SK-N-SH (cell line): ENCODE measurements around the gene SLC2A8. TPM values are rescaled to one million over a fixed set of nuclear protein-coding genes. Genes with fewer than 3 reads are reported as not detected.

Experiments used
- CTCF ChIA-PET: fragments of 300-600, 350-600 bp; formaldehyde crosslinking; extraction: SDS; loops from one replicate; lab custom pipeline; 2021; lab: Yijun Ruan, JAX
- POLR2A ChIA-PET: fragments of 350-600 bp; sonication (Branson Sonifier 250); formaldehyde crosslinking; extraction: SDS; loops from one replicate; lab custom pipeline; 2020; ENCODE audit warnings: antibody characterized with exemption, inconsistent platforms; lab: Yijun Ruan, JAX
- DNase-seq: peaks from one replicate; pipeline ENCODE4 v3.0.0; 2012
- H2AFZ ChIP-seq: fragments of 200-600 bp; sonication (generic); 2 replicates; pipeline ENCODE4 v1.8.1; 2016; ENCODE audit warnings: antibody characterized with exemption, mild to moderate bottlenecking, low read depth
- H3F3A ChIP-seq: fragments of 200-600 bp; sonication (generic); replicated peaks from 2 replicates; pipeline ENCODE3; 2016; ENCODE audit warnings: antibody characterized with exemption, mild to moderate bottlenecking; ENCODE audit not compliant: insufficient read depth
- H3K27ac ChIP-seq, 2 experiments: fragments of 200-500 bp in 1 of 2; fragments of 200-600 bp in 1 of 2; sonication (Bioruptor generic) in 1 of 2; sonication (generic), shearing (Covaris generic) in 1 of 2; 2 replicates each; pipeline versions ENCODE4 v1.5.1 to v1.6.1; 2014 to 2016; ENCODE audit warnings: low read depth in 2 of 2, inconsistent platforms in 1 of 2, low read length in 1 of 2, mild to moderate bottlenecking in 1 of 2, mixed read lengths in 1 of 2
- H3K27me3 ChIP-seq: fragments of 200-600 bp; sonication (generic), shearing (Covaris generic); 2 replicates; pipeline ENCODE4 v1.6.1; 2016; ENCODE audit warnings: mixed run types; ENCODE audit not compliant: insufficient read depth
- H3K36me3 ChIP-seq, 2 experiments: fragments of 200-500 bp in 1 of 2; fragments of 200-600 bp in 1 of 2; sonication (Bioruptor generic) in 1 of 2; sonication (generic) in 1 of 2; replicated peaks in 1 of 2; 2 replicates each; pipeline versions ENCODE3 to v1.5.1; 2014 to 2016; ENCODE audit warnings: low read length in 1 of 2, mild to moderate bottlenecking in 1 of 2; ENCODE audit not compliant: insufficient read depth in 2 of 2, control insufficient read depth in 1 of 2
- H3K4me1 ChIP-seq, 2 experiments: fragments of 200-500 bp in 1 of 2; fragments of 200-600 bp in 1 of 2; sonication (Bioruptor generic) in 1 of 2; sonication (generic), shearing (Covaris generic) in 1 of 2; 2 replicates each; pipeline versions ENCODE4 v1.5.1 to v1.6.1; 2014 to 2016; ENCODE audit warnings: low read depth in 1 of 2, low read length in 1 of 2, mixed run types in 1 of 2; ENCODE audit not compliant: insufficient read depth in 2 of 2, control insufficient read depth in 1 of 2
- H3K4me2 ChIP-seq: fragments of 200-600 bp; sonication (generic), shearing (Covaris generic); 2 replicates; pipeline ENCODE4 v1.6.1; 2017; ENCODE audit warnings: mixed run types
- H3K4me3 ChIP-seq, 2 experiments: fragments of 200-500 bp in 1 of 2; fragments of 200-600 bp in 1 of 2; sonication (Bioruptor generic) in 1 of 2; sonication (generic), shearing (Covaris generic) in 1 of 2; 2 replicates each; pipeline versions ENCODE4 v1.5.1 to v1.8.1; 2014 to 2016; ENCODE audit warnings: low read depth in 2 of 2, inconsistent platforms in 1 of 2, low read length in 1 of 2, mild to moderate bottlenecking in 1 of 2, mixed read lengths in 1 of 2, moderate library complexity in 1 of 2
- H3K79me2 ChIP-seq: fragments of 200-600 bp; sonication (generic); 2 replicates; pipeline ENCODE4 v1.8.1; 2017; ENCODE audit warnings: mild to moderate bottlenecking; ENCODE audit not compliant: insufficient read depth
- H3K9ac ChIP-seq: fragments of 200-600 bp; sonication (generic); 2 replicates; pipeline ENCODE4 v1.6.1; 2017; ENCODE audit warnings: mixed run types
- H3K9me2 ChIP-seq: fragments of 200-600 bp; sonication (generic); 2 replicates; pipeline ENCODE4 v1.6.1; 2017; ENCODE audit warnings: mixed run types
- H3K9me3 ChIP-seq: fragments of 200-600 bp; sonication (generic); 2 replicates; pipeline ENCODE4 v1.6.1; 2017; ENCODE audit warnings: mixed run types, mild to moderate bottlenecking, moderate library complexity
- H4K20me1 ChIP-seq: fragments of 200-600 bp; sonication (generic); 2 replicates; pipeline ENCODE4 v1.6.1; 2017; ENCODE audit warnings: mild to moderate bottlenecking, mixed run types; ENCODE audit not compliant: insufficient read depth
- CHD2 ChIP-seq: fragments of 150-350 bp; IDR thresholded peaks from 2 replicates; pipeline ENCODE4 v1.6.1; 2018; ENCODE audit warnings: low read length; ENCODE audit not compliant: partially characterized antibody
- ELF1 ChIP-seq: IDR thresholded peaks from 2 replicates; pipeline ENCODE4 v1.4.0; 2012
- FOSL2 ChIP-seq: IDR thresholded peaks from 2 replicates; pipeline ENCODE4 v1.4.0; 2012; ENCODE audit warnings: low read depth, mild to moderate bottlenecking, moderate library complexity, borderline replicate concordance
- FOXM1 ChIP-seq: IDR thresholded peaks from 2 replicates; pipeline ENCODE4 v1.4.0; 2012; ENCODE audit warnings: low read depth, mild to moderate bottlenecking
- GATA2 ChIP-seq: sonication (generic); formaldehyde crosslinking; IDR thresholded peaks from 2 replicates; pipeline ENCODE4 v1.5.0; 2020; ENCODE audit warnings: mild to moderate bottlenecking, missing genetic modification reagents
- JUND ChIP-seq: IDR thresholded peaks from 2 replicates; pipeline ENCODE4 v1.4.0; 2012
- NFIC ChIP-seq: IDR thresholded peaks from 2 replicates; pipeline ENCODE4 v1.4.0; 2012; ENCODE audit warnings: borderline replicate concordance
- RFX5 ChIP-seq: IDR thresholded peaks from 2 replicates; pipeline ENCODE4 v1.6.1; 2012; ENCODE audit warnings: mild to moderate bottlenecking, improper control_type of control experiment, low read length
- RXRA ChIP-seq: IDR thresholded peaks from 2 replicates; pipeline ENCODE4 v1.4.0; 2012; ENCODE audit warnings: low read depth, mild to moderate bottlenecking, borderline replicate concordance
- SIN3A ChIP-seq: IDR thresholded peaks from 2 replicates; pipeline ENCODE4 v1.6.1; 2012; ENCODE audit warnings: low read depth, mild to moderate bottlenecking, low read length, moderate library complexity, borderline replicate concordance
- TAF1 ChIP-seq: IDR thresholded peaks from 2 replicates; pipeline ENCODE4 v1.6.1; 2012; ENCODE audit warnings: low read depth, mild to moderate bottlenecking, low read length, moderate library complexity, borderline replicate concordance
- TEAD4 ChIP-seq: IDR thresholded peaks from 2 replicates; pipeline ENCODE4 v1.4.0; 2012; ENCODE audit warnings: mild to moderate bottlenecking, borderline replicate concordance; ENCODE audit not compliant: insufficient read depth
- YY1 ChIP-seq: IDR thresholded peaks from 2 replicates; pipeline ENCODE4 v1.4.0; 2012; ENCODE audit warnings: low read depth, mild to moderate bottlenecking
- WGBS: methylation state at CpG from one replicate; pipeline ENCODE4 v1.1.6; 2017; ENCODE audit warnings: low lambda C conversion rate; 5-methylcytosine and 5-hydroxymethylcytosine counted together
- polyA plus RNA-seq, 3 experiments: library from polyadenylated mRNA; depleted of rRNA; stranded (reverse); fragments of >200 nt; gene quantifications; 2 replicates each; pipeline ENCODE4 v1.2.3, GENCODE V29; 2012
- TF ChIP-seq, protein P1 (sequence below): IDR thresholded peaks from 2 replicates; pipeline ENCODE4 v1.6.1; 2012; ENCODE audit warnings: mild to moderate bottlenecking, low read depth, low read length, moderate library complexity
- TF ChIP-seq, protein P2 (sequence below): fragments of 150-350 bp; IDR thresholded peaks from 2 replicates; pipeline ENCODE4 v1.6.1; 2016; ENCODE audit warnings: mild to moderate bottlenecking, low read depth, low read length
- TF ChIP-seq, protein P3 (sequence below): IDR thresholded peaks from 2 replicates; pipeline ENCODE4 v1.4.0; 2012; ENCODE audit warnings: low read depth, borderline replicate concordance
- TF ChIP-seq, protein P4 (sequence below): IDR thresholded peaks from 2 replicates; pipeline ENCODE4; 2012

The SLC2A8 gene
- polyA plus RNA-seq, 1 of the 3 experiments (the other 2 are of a cell fraction) = 15.1 TPM

DNA sequence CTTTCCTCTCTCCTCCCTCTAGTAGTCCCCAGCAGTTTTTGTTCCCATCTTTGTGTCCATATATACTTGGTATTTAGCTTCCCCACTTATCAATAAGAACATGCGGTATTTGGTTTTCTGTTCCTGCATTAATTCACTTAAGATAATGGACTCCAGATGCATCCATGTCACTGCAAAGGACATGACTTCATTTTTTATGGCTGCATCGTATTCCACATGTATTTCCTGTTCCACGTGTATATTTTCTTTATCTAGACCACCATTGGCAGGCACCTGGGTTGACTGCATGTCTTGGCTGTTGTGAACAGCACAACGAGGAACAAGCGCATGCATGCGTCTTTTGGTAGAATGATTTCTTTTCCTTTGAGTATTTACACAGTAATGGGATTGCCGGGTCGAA, 33.4 kb downstream of the SLC2A8 start:
- Histone ChIP-seq H3K4me2 (no peak overlapping the region), H3K27me3 (no peaks in the 10 kb centered on the region), H3F3A (no peaks in the 10 kb centered on the region), H4K20me1 (0 out of 2 replicates have a peak, but pooled peaks cover 11% of the 10 kb centered on the region), H3K4me1 (no peaks in the 10 kb centered on the region), H3K9me2 (no peaks in the 10 kb centered on the region), H3K27ac (no peak overlapping the region), H2AFZ (no peak overlapping the region), H3K79me2 (peaks cover 74% of the 10 kb centered on the region), H3K9me3 (no peaks in the 10 kb centered on the region), H3K4me3 (no peak overlapping the region), H3K36me3 (peaks cover 39 to 54% of the 10 kb centered on the region in 2 experiments), H3K9ac (no peak overlapping the region)
- POLR2A ChIA-PET = no interaction called here
- CTCF ChIA-PET = interaction anchor here (0.7 kb wide), 1 partner anchor 33 kb away, joined by 4 read pairs; the partner anchor contains the start of gene SLC2A8
- DNase-seq = no peak
- 88% methylated on average over 8 of the region's 8 CpGs for WGBS
- TF ChIP-seq TEAD4 (no peak), RXRA (no peak), CHD2 (no peak), ELF1 (no peak), TAF1 (no peak), NFIC (no peak), RFX5 (no peak), SIN3A (no peak), JUND (no peak), YY1 (no peak), GATA2 (CRISPR knock-in tag) (no peak), FOXM1 (no peak), FOSL2 (no peak)
- TF ChIP-seq, protein P1, sequence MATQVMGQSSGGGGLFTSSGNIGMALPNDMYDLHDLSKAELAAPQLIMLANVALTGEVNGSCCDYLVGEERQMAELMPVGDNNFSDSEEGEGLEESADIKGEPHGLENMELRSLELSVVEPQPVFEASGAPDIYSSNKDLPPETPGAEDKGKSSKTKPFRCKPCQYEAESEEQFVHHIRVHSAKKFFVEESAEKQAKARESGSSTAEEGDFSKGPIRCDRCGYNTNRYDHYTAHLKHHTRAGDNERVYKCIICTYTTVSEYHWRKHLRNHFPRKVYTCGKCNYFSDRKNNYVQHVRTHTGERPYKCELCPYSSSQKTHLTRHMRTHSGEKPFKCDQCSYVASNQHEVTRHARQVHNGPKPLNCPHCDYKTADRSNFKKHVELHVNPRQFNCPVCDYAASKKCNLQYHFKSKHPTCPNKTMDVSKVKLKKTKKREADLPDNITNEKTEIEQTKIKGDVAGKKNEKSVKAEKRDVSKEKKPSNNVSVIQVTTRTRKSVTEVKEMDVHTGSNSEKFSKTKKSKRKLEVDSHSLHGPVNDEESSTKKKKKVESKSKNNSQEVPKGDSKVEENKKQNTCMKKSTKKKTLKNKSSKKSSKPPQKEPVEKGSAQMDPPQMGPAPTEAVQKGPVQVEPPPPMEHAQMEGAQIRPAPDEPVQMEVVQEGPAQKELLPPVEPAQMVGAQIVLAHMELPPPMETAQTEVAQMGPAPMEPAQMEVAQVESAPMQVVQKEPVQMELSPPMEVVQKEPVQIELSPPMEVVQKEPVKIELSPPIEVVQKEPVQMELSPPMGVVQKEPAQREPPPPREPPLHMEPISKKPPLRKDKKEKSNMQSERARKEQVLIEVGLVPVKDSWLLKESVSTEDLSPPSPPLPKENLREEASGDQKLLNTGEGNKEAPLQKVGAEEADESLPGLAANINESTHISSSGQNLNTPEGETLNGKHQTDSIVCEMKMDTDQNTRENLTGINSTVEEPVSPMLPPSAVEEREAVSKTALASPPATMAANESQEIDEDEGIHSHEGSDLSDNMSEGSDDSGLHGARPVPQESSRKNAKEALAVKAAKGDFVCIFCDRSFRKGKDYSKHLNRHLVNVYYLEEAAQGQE = no peak
- TF ChIP-seq, protein P2, sequence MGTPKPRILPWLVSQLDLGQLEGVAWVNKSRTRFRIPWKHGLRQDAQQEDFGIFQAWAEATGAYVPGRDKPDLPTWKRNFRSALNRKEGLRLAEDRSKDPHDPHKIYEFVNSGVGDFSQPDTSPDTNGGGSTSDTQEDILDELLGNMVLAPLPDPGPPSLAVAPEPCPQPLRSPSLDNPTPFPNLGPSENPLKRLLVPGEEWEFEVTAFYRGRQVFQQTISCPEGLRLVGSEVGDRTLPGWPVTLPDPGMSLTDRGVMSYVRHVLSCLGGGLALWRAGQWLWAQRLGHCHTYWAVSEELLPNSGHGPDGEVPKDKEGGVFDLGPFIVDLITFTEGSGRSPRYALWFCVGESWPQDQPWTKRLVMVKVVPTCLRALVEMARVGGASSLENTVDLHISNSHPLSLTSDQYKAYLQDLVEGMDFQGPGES = no peak
- TF ChIP-seq, protein P3, sequence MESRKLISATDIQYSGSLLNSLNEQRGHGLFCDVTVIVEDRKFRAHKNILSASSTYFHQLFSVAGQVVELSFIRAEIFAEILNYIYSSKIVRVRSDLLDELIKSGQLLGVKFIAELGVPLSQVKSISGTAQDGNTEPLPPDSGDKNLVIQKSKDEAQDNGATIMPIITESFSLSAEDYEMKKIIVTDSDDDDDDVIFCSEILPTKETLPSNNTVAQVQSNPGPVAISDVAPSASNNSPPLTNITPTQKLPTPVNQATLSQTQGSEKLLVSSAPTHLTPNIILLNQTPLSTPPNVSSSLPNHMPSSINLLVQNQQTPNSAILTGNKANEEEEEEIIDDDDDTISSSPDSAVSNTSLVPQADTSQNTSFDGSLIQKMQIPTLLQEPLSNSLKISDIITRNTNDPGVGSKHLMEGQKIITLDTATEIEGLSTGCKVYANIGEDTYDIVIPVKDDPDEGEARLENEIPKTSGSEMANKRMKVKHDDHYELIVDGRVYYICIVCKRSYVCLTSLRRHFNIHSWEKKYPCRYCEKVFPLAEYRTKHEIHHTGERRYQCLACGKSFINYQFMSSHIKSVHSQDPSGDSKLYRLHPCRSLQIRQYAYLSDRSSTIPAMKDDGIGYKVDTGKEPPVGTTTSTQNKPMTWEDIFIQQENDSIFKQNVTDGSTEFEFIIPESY = no peak
- TF ChIP-seq, protein P4, sequence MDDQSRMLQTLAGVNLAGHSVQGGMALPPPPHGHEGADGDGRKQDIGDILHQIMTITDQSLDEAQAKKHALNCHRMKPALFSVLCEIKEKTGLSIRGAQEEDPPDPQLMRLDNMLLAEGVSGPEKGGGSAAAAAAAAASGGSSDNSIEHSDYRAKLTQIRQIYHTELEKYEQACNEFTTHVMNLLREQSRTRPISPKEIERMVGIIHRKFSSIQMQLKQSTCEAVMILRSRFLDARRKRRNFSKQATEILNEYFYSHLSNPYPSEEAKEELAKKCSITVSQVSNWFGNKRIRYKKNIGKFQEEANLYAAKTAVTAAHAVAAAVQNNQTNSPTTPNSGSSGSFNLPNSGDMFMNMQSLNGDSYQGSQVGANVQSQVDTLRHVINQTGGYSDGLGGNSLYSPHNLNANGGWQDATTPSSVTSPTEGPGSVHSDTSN = no peak
